Measurements from ENCODE around the gene RASSF1.

Gene RASSF1

DNA sequence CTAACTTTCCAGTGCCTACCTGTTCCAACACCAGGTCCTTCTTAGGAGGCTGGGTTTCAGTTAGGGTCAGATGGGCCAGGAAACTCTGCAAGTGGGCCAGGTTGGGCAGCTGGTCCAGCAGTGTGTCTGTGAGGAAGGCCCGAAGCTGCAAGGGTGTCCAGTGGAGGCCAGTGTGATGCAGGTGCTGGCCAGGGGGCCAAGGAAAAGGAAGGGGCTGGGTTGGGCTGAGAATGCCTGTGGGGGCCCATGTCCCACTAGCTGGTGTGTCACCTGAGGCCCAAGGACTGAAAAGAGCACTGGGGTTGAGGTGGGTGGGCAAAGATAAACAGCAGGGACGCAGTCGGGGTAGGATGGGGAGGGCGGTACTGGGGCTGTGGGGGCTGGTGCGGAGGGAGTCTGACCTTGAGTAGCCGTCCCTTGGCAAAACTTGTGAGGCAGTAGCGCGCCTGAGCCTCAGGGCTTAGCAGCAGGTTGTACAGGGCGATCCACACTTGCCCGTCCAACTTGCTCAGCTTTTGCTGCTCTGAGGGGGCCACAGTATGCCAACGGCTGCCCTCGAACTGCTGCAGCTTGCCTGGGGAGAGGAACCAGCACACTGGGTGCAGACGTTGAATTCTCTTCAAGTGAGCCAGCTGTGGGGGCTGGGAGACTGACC is 1.5 kb upstream of the RASSF1 start:
- DNase-seq, result no peak

DNA sequence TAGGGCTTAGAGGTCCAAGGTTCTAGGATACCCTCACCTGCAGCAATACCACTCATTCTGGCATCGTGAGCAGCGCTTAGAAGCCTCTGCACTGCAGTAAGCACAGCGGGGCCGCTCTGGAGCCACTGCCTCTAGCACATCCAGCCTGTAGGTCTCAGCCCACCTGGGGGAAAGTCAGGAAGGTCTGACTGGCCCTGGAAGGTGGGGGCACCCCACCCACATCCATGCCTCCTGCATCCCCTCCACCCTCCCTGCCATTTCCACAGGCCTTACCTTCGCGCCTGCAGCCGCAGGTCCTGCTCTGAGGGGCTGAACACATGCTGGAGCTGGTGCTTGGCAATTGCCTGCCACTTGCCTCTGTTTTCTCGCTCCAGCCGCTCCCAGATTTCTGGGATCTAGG is 901 bp upstream of the RASSF1 start:
- no peak for DNase-seq

DNA sequence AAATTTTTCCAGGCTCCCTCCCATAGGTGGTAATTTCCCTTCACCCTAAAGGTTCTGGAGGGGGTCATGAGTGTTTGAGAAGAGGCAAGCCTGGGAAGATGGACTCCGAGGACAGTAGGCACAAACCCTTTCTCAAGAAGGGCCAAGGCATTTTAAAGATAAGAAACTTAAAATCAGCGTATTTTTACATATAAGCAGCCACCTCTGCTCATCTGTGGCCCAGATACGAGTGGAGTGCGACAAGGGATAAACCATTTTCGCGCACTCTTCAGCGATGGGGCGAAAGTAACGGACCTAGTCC is 539 bp downstream of the RASSF1 start:
- no peak for DNase-seq

DNA sequence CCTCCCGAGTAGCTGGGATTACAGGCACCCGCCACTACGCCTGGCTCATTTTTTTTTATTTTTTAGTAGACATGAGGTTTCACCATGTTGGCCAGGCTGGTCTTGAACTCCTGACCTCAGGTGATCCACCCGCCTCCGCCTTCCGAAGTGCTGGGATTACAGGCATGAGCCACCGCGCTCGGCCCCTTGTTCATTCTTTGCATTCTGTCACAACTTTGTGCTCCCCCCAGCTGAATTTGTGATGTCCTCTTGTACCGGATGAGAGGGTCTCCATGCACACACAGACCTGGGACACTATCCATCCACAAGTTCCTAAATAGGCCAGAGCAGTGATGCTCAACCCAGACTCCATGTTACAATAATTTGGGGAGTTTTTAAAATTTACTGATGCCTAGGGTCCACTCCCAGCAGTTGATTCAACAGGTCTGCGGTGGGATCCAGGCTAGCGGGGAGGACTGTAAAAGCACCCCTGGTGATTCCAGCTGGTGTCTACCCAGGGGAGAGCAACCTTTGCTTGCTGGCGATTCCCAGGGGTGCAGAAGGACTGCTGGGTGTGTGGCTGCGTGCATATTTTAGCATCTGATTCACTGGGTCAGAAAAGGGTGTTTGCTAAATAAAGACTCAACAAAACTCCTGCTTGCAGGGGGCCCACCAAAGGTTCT is 1.0 kb downstream of the RASSF1 start:
- DNase-seq, result no peak

DNA sequence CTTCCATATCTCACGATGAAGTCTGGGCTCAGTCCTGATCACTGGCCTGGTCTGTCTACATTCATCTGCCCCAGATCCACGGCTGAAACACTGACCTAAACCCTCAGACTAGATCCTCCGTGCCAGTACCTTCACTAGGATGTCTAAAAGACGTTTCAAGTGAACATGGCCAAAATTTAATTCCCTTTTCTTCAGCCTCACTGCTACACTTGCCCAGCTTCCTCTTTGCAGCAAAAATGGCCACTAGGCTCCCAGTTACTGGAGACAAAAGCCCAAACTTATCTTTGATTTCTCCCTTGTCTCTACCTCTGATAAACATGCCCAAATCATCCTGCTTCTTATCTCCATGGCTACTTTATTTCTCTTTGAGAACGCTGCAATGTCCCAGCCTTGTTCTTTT is 1.7 kb downstream of the RASSF1 start:
- DNase-seq, result no peak

DNA sequence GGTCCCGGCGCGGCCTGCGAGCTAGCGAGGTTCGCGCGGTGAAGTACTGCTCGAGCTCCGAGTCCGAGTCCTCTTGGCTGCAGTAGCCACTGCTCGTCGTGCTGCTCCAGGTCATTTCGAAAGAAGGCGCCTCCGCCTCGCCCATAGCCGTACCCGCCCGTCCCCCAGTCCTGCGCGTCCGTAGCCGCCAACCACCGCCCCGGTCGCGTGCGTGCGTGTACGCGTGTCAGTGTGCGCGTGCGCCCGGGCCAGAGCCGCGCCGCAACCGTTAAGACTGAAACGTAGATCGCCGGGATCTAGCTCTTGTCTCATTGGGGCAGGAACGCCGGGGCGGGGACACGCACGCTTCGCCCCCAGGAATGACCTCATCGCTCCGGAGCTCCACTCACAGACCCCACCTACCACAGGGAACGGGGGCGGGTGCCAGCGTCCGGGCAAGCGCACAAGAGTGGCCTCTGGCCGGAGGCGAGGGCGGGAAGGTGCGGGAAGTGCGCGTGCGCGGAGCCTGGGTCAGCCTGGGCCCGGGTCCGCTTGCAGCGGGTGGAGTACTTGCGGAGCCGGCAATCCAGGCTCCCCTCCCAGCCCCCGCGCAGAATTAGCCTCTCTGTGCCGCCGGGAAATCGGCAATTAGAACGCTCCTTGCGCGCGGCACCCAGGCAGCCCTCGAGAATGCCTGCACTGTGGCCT is 3.3 kb downstream of the RASSF1 start:
- DNase-seq, result peak; percentile 94

DNA sequence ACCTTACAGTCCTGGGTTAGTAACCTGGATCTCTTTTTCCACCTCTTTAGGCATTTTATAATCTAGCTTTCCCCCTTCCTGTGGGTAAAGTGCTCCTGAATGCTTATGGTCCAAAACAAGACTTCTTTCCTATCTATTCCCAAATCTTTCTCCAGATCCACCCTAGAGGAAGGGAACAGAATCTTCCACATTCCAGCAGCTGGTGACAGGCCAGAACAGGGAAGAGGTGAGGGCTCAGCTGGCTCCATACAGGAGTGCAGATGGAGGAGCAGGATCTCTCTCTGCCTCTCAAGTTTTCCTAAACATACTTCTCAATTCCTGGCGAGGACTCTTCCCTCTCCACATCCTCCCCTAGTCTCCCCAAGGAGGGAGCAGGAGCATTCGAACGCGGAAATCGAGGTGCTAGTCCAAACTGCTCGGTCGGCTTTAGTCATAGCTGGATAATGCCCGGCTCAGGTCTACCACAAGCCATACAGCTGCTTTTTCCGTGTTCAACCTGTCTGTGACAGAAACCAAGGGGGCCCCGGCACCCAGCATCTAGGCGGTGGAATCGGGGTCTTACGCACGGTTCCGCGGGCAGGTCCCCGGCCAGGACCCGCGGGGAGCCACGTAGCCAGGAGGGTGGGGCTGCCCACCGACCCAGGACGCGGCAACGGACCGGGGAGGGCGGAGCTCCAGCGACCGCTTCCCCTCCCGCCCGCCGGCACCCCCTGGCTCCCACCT is 4.0 kb downstream of the RASSF1 start:
- no peak for DNase-seq

DNA sequence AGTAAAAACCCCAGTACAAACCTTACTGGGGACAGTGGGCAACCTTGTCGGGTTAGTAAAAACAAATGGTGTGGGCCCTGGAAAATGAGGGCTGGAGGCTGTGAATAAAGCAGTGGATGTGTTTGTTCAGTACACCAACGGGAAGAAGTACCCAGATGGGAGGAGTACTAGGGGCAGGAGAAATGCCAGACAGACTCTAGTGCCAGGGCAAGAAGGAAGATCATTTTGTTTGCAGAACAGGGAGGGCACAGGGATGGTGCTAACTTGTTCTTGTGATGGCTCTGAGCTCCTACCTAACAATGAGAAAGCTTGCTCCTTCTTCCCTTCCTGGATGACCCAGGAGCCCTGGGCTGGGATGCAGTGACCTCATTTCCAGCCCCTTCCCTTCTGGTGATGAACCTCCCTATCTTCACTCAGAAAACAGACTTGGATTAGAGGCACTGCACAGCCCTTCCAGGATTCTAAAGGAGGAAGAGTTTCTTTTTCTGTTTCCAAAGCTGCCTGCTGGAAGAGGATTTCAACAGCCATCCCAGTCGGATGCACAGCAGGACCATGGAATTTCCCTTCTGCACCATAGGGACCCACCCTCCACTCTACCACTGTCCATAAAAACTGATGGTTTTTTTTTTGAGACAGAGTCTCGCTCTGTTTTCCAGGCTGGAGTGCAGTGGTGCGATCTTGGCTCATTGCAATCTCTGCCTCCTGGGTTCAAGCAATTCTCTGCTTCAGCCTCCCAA is 6.1 kb downstream of the RASSF1 start:
- DNase-seq, result no peak

DNA sequence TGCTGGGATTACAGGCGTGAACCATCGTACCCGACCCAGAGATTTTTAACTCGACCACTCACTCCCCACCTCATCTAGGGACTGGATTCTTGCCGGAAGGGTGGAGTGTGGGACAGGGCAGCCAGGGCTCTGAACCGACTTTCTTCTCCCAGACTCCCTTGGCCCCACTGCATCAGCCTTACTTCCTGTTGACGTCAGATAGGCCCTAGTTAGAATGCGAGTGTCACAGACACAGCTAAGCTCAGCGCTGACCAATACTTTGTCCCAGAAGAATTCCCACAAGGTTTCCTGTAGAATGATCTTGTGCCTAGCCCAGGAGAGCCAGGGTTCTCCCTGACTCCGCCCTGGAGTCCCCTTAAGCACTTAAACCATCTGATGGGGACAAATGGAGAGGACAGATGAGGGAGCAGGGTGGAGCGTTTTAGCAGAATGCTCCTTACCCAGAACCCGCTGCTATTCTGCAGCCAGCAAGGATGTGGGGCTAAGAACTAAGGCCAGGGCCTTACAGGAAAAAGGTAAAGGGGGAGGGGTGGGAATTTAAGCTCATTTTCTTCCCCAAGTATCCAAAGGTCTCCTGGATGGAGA is 6.8 kb downstream of the RASSF1 start:
- DNase-seq, result no peak

DNA sequence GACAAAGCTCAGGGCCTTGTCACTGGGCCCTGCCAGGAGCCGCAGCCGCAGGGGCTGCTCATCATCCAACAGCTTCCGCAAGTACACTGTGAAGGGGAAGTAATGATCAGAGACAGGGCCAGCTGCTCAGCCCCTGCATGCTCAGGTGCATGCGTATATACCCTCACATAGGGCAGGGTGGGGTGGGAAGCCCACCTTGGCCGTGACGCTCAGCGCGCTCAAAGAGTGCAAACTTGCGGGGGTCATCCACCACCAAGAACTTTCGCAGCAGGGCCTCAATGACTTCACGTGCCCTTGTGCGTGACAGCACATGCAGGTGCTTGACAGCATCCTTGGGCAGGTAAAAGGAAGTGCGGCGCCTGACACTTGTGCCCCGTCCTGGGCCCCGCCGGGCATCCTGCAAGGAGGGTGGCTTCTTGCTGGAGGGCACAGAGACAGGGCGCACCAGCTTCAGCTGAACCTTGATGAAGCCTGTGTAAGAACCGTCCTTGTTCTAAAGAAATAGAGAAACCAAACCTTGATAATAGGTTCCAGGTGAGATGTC is 9.2 kb downstream of the RASSF1 start:
- no peak for DNase-seq

DNA sequence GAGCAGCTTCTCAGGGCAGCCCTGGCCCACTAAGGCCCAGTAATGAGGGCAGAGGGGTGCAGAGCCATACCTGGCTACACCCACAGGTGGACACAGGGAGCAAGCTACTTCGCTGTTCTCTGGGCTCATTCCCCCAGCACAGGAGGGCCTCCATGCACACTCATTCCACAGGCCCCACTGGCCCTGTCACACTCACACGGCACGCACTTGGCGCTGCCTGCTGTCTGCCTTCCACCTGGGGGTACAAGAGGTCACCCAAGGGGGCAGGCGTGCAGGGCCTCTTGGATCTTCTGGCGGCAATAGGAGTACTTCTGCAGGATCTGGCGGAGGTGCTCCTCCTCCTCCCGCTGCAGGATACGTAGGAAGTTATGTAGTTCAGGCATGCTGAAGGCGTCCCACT is 10.3 kb downstream of the RASSF1 start:
- no peak for DNase-seq

DNA sequence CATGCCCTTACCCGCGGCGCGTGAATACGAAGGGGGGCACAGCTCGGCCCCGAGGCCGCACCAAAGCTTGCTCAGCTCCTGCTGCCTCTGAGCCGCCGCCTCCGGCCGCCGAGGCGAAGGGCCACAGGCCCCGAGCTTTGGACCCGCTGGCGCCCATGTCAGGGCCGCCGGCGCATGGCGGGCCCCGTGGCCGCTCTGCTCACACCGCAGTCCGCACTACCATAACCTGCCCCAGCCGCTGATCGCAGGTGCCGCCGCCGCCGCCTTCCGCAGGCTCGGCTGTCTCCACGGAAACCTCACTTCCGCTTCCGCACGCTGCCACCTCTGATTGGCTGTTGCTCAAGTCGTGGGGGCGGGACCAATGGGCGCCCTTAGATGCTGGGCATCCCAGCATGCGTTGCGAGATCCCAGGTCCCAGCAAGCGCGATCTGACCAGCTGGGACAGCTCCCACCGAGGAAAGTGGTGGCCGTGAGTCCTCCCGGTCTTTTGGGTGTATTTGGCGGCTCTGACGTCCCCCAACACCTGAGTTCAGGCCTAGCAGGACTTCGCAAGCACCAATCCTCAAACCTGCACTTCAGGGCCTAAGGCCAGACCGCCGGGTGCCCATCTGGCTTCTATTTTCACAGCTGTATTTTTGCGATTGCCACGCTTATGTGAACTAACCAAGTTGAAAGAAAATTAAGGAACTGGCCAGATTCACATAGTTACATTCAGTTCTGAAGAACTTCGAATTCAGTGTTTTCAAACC is 12.5 kb downstream of the RASSF1 start, which contains the start of gene TUSC2:
Gene TUSC2 (minus strand): TSS at position 281 of the 749 bp plus-strand sequence. CDS start 124 bp downstream, at position 157.
- peak; percentile 92 for DNase-seq

DNA sequence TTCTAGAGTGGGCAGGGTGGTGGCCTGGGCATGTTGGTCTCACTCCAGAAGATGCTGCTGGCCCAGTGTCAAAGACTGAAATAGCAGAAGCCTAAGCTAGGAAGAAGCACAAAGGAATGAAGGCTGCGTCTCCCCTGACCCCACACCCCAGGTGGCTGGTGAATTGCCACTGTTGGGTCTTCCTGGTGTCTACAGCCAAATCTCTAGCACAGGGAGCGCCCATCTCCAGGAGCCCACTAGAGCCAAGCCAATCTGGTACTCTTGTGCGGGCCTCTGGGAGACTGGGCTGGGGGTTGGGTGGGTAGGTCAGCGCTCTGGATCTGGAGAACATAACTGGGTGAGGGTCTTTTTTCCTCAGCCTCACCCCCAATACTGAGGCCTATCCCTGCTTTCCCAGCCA is 13.5 kb downstream of the RASSF1 start:
- DNase-seq, result no peak

DNA sequence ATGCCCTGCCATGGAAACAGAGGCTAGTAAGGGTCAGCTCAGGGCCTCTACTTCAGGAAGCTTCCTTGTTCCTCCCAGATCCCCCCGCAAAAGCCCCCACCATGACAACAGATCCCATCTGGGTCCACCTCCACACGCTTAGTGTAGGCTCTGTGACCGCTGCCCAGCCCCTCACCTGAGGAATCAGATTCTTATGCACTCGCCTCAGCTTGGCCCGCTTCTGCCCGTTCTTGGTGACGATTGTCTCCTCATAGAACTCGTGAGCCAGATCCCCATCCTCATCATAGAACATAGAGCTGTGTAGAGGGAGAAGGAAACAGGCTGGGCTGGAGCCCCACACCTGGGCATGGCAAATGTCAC is 14.5 kb downstream of the RASSF1 start:
- no peak for DNase-seq

DNA sequence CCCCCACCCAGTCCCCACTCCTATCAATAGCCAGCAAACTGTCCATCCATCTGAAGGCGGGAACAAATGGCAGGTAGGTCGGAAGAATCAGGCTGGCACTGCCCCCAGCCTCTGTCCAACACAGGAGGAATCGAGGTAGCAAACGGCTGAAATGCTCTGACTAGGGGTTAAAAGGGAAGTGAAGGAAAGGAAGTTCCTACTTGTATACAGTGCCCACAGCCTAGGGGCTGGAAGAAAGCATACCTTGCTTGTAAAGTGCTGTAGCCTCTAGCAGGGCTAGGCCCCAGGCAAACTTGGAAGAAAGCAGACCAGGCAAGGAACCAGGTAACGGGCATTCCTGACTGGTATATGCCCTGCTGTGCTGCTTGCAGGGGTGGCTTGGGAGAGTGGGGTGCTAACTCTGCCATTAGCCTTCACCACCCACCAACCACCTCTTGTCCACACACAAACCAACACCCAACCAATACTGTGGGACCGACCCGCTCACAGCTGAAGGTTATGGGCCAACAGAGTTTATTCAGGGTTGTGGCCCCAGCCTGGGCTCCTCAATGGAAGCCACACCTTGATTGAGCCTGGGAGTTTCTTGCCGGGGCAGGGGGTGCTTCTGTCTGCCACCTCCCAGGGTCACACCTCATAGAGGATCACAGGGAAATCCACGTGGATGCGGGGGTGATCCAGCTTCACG is 15.0 kb downstream of the RASSF1 start:
- DNase-seq, result no peak

DNA sequence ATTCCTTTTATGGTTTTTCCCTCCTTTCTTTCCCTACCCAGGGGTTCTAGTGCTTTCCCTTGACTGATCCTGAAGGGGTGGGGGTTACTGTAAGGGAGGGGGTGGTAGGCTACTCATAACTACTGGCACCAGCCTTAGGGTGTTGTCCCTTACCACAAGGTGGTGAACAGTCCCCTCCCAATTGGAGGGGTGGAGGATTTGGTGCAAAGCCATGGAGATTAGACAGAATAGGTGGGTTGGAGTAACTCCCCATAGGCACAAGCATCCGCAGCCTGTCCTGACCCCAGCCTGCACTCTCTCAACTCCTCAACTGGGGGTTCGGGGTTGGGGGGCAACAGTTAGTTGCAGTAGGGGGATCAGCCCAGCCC is 15.5 kb downstream of the RASSF1 start:
- DNase-seq, result no peak

DNA sequence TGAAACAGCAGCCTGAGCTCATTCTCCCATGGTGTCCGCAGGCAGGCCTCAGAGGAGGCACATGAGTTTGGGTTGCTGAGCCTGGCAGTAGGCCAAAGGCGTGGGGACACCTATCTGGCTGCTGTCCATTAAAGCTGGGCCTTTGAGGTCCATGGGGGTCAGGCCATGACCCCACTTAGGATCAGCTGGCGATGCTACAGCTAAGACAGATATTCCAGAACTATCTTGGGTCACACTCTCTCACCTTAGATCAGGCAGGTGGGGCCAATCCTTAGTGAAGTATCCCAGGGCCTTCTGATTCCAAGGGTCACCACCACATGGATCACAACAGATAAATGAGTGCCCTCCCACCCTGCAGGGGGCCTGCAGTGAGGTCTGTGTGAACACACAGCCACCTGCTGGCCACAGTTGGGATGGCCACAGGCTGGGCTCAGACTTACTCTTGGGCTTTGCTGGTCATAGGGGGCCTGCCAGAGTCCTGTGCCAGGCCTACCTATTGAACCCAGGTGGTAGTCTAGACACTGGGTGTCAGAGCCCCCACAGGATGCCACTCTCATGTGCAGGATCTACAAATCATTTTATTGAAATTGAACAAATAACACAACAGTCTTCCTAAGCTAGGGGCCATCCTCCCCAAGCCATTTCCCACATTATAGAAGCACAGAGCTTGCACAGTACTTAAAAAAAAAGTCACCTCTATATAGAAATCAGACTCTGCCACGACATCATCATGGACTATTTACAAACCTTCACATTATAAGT is 16.1 kb downstream of the RASSF1 start:
- peak; percentile 25 for DNase-seq

DNA sequence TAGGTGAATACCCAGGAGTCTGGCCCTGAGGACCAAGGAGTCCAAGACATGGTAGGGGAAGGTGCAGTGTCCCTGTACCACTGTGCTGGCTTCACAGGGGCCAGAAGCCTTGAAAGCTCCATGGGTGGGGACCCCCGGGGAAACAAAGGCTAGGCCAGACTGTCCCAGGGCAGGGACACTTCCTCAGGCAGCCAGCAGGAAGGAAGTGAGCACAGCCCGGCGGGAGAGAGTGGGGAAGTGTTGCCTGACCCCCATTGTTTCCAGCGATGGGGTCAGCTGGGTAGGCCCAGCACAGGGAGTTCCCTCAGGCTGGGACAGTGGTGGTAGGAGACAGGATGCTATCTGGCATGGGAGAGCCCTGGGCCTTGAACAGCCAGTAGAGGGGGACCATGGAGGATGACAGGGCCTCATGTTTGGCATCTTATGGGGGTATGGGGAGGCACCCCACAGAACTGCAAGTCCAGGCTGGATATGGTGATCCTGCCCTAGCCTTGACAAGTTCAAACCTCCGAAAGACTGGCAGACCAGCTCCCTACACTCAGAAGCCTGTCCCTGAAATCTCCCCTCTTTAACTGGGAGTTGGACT is 16.9 kb downstream of the RASSF1 start:
- DNase-seq, result no peak

DNA sequence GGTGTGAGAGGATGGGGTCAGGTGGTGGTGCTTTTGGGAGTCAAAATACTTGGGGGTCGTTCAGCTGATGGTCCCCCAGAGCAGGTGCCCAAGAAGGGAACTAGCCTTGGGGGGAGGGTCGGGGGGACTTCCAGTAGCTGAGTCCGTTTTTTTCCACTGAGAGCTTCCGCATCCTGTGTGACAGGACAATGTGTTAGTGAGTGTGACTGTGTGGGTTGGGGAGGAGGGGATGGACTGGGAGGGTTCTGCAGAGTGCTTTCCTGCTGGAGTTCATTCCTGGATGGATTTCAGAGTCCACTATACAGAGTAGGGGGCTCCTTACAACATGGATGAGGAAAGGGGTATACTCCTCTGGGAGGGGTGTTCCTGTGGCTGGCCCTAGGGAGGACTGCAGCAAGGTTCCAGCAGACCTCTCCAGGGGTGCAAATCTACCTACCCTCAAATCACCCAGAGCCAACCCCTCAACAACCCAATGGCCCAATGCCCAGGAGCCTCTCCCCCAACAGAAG is 17.5 kb downstream of the RASSF1 start:
- no peak for DNase-seq
